Skeletal muscle cell (primary cell): ENCODE data around the gene BARX1.
"Not testable (repeated sequence)": the region's sequence is repeated elsewhere in the genome, so short reads cannot be mapped to it uniquely, and the experiment has no call there.

Source experiments
- DNase-seq: peaks from one replicate; pipeline ENCODE4 v3.0.0-alpha.2; 2010; ENCODE audit warnings: low read depth
- H3K4me3 ChIP-seq: 2 replicates; pipeline ENCODE4 v1.5.1; 2011; ENCODE audit warnings: low read depth, mild to moderate bottlenecking, control low read depth, low read length, moderate library complexity

The BARX1 gene, protein sequence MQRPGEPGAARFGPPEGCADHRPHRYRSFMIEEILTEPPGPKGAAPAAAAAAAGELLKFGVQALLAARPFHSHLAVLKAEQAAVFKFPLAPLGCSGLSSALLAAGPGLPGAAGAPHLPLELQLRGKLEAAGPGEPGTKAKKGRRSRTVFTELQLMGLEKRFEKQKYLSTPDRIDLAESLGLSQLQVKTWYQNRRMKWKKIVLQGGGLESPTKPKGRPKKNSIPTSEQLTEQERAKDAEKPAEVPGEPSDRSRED

DNA sequence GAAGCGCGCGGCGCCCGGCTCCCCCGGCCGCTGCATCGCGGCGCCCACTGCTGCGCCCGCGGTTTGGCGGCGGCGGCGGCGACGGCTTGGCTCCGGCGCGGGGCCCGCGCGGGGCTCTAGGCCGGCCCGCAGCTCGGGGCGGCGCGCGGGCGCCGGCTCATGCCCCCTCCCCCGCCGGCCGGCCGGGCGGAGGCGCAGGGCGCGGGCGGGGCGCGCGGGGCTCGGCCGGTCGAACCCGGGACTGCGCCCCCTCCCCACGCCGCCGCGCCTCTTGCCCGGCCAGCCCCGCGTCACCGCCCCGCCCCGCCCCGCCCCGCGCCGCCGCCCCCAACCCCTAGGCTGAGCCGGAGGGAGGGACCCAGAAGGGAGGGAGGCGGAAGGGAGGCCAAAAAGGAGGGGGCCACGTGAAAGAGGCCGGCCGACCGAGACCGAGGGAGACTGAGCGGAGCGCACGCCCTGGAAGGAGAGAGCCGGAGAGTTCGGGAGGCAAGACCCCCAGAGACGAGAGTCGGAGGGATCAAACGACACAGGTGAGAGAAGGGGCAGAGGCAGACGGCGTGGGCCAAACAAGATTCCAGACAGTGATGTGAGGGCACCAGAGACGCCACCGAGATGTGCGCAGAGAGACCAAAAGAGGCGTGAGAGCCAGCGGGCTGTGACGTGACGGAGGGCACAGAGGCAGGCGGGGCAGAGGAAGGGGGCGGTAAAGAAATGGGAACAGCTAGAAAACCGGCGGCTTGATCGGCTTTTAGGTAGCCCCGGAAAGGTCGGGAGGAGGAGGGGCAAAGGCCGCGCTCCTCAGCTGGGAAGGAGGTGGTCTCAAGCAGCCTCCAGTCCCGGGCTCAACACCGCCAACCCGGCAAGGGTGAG lies at the start of gene BARX1:
TSS of gene BARX1 (minus strand) at position 245 of the 870 bp plus-strand sequence. CDS start at position 36, 209 bp downstream.
- H3K4me3 ChIP-seq = peak within 1 kb of the TSS; percentile 30
- no peak for DNase-seq

DNA sequence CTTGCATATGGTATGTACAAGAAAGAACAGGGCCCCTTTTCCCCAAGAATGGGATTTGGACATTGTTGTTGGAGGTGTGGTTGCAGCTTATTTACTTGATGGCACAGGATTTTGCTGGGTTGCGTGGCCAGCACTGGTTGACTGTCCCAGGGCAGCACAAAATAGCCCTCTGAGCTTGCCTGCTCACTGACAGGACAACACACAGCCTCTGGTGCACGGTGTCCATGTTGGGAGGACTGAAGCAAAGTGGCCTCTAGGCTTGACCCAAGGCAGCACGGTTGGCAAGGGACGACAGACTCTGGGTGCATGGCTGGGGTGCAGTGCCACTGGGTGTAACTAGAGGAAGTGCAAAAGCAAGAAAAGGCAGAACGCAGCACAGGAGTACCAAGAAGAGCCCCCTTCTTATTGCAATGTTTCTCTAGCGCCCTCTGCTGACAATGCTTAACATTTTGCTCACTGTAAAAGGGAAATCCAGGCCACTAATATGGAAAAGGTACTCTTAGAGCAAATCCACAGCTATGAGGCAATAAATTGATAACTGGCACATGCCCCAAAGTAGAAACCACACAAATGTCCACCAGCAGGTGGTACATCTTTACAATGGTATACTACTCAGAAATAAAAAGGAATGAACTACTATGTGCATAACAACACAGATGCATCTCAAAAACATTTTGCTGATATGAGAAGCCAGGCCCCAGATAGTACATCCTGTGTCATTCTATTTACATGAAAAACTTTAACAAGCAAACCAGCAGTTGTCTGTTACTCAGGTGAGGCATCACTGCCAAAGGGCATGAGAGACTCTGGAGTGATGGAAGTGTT lies 47.4 kb upstream of the BARX1 start:
- no peak overlapping the region for H3K4me3 ChIP-seq
- no peak for DNase-seq

DNA sequence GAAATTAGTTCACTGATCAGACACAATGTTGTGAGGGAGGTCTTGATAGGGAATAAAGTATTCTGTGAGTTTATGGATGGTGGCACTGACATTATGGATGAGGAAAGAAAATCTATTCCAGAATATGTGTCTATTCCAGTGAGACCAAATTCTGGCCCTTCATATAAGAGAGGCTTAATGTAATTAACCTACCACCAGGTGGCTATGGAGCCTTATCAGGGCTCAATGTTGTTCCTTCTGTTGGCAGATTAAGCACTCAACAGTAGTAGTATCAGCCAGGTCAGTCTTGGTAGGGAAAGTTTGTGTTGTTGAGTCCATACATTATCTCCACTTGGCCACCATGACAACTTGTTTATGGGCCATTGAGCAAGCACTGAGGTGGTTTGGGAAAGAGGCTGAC lies 41.7 kb upstream of the BARX1 start:
- no peak overlapping the region for H3K4me3 ChIP-seq
- no peak for DNase-seq

DNA sequence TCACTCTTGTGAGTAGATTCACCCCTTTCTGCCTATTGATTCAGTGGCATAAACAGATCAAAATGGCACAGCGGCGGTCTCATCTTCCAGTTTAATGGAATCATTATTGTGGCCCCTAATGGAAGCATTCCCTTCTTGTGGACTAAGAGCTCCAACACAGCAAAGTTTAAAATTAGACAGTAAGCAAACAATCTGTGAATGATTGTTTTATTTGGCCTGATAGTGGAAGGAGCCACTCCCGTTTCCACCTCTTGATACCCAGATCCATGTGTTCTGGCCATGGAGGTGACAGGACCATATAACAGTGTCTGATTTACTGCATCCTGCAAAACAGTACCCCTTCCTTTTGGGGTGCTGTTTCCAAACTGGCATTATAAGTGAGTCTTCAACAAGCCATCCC lies 41.2 kb upstream of the BARX1 start:
- H3K4me3 ChIP-seq = no peak overlapping the region
- no peak for DNase-seq

DNA sequence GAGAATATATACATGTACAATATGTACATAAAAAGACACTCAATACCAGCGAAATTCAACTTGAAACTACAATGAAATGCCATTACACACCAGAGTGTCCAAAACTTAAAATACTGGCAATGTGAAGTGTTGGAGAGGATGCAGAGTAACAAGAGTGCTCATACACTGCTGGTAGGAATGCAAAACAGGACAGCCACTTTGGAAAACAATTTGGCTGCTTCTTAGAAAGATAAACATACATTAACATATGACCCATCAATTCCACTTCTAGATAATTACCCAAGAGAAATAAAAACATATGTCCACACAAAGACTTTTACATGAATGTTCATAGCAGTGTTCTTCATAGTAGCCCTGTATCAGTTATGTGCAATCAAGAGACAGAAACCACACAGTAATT lies 39.4 kb upstream of the BARX1 start:
- no peak overlapping the region for H3K4me3 ChIP-seq
- no peak for DNase-seq

DNA sequence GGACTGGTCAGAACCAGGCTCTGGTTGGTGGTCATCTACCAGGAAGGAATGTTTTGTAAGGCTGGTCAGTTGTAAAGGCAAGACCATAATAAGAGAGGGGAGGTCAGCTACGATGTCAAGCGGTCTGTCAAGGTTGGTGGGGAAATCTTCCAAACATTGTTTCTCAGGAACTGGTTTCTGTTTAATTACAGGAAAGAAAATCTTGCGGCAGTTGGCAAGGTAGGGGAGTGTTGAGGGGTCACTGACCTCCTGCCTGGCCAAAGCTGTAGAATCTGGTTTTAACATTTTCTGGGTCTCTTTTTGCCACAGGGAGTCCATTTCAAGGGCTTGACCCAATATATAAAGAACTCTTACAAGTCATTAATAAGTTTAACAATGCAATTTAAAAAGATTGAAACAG lies 39.0 kb upstream of the BARX1 start:
- no peak for DNase-seq
- H3K4me3 ChIP-seq = no peak overlapping the region

DNA sequence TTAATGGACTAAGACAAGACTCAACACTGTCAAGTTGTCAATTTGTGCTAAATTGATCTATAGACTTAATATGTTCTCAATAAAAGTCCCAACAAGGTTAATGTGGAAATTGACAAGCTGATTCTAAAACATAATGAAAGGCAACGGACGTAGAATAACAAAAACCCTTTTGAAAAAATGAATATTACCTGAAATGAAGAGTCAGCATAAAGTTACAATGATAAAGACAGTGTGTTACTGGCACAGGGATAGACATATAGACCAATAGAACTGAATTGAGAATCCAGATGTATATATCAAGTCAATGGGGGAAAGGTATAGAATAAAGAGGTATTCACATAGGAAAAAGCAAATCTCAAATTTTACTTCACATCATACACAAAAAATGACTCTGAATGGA lies 37.7 kb upstream of the BARX1 start:
- no peak overlapping the region for H3K4me3 ChIP-seq
- no peak for DNase-seq

DNA sequence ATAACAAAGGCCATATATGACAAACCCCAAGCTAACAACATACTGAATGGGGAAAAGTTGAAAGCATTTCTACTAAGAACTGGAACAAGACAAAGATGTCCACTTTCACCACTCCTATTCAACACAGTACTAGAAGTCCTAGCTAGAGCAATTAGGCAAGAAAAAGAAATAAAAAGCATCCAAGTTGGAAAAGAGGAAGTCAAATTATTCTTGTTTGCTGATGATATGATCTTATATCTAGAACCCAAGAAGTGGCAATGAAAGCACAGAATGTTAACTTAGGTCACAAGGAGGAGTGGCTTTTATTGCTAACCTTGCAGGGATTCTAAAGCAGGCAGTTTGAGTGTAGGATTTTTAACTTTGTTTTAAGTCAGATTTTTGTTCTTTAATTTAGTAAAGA lies 35.3 kb upstream of the BARX1 start:
- no peak overlapping the region for H3K4me3 ChIP-seq
- no peak for DNase-seq

DNA sequence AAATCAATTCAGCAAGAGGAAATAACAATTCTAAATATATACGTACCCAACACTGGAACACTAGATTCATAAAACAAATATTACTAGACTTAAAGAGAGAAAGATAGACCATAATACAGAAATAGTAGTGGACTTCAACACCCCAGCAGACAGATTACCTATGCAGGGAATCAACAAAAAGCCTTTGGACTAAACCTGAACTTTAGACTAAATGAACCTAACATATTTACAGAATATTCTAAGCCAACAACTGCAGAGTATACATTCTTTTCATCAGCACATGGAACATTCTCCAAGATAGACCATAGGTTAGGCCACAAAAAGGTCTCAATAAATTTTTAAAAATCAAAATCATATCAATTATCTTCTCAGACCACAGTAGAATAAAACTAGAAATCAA lies 32.9 kb upstream of the BARX1 start:
- DNase-seq = no peak
- H3K4me3 ChIP-seq = no peak overlapping the region

DNA sequence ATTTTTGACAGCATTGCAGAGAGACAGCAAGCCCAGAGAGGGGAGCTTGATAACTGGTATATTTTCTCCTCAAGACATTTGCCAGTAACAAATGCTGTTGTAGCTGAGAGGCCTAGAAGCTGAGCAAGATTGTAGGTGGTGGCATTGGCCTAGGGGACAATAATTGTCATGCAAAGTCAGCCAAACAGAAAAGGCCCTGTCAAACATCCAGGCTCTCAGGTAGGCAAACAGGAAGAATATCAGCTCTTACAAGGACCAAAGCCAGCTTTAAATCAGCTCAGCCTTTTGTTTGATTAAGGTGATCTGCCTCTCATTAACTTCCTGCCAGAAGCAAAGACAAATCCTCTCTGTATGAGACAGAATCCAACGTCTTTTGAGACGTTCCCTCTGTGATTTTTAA lies 29.7 kb upstream of the BARX1 start:
- H3K4me3 ChIP-seq = no peak overlapping the region
- DNase-seq = no peak

DNA sequence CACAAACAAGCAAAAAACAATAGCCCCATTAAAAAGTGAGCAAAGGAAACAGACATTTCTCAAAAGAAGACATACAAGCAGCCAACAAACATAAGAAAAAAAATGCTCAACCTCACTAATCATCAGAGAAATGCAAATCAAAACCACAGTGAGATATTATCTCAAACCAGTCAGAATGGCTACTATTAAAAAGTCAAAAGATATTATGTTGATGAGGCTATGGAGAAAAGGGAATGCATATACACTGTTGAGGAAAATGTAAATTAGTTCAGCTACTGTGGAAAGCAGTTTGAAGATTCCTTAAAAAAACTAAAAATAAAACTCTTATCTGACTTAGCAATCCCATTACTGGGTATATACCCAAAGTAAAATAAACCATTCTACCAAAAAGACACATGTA lies 28.7 kb upstream of the BARX1 start:
- H3K4me3 ChIP-seq = no peak overlapping the region
- no peak for DNase-seq

DNA sequence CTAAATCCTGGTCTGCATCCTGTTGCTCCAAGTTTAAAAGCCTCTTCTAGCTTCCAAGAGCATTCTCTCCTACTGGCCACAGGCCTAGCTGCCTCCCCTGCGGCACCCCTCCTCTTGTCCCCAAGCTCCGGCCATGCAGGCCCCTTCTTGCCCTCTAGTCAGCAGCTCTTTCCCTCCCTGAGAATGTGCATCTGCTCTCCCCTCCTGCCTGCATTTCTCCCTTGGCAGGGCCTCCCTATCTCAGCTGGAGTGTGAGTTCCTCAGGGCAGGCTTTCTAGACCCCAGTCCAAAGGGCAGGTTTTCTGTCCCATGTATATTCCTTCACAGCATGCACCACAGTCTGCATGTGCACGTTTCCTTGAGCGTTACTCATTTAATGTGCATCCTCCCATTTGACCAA lies 24.6 kb upstream of the BARX1 start:
- no peak overlapping the region for H3K4me3 ChIP-seq
- no peak for DNase-seq

DNA sequence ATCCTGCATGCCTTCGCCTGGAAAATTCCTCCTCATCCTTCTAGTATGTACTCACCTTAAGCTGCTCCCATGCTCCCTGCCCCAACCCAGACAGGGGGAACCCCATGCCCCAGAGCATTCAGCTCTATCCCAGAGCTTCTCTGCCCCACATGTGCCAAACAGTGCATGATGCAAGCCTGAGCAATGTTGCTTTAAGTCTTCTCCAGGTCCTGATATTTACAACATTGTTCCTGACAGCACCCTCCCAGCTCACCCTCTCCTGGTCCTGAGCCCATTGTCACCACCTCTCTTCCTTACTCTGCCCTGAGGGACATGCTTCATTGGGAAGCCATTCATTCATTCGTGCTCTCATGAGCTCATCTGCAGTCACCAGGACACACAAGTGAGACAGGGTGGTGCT lies 23.4 kb upstream of the BARX1 start:
- H3K4me3 ChIP-seq = no peak overlapping the region
- no peak for DNase-seq

DNA sequence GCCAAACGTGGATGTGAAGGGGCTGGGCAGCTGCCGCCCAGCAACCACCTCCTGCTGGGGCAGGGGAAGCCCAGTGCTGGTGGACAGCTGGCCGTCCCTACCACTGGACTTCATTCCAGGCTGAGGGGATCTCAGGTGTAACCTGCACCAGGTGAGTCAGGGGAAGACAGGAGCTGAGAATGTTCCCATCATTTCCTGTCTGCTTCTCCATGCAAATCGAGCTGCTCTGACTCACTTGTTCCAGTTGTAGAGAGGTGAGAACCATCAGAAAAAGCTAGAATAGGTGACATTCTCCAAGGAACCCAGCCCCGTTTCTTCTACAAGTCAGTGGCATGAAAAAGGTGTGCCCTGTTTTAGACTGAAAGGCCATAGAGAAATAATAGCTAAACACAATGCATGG lies 21.8 kb upstream of the BARX1 start:
- H3K4me3 ChIP-seq = no peak overlapping the region
- no peak for DNase-seq

DNA sequence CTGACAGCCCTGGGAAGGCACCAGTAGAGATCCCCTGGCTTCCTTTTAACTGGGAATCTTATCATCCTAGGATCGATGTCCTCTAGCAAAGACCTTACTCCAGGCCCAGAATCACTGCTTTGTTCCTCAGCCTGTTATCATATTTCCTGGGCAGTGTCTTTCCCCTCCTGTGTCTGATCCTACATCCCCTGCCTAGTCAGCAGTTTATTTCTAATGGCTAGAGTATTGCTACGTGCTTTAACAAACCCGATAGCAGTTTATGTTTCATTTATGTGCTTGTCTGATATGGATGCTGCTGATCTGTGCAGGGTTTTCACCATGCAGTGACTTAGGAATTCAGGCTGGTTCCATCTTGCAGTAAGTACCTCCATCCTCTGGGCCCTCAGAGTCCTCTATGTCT lies 20.9 kb upstream of the BARX1 start:
- no peak for DNase-seq
- H3K4me3 ChIP-seq = no peak overlapping the region

DNA sequence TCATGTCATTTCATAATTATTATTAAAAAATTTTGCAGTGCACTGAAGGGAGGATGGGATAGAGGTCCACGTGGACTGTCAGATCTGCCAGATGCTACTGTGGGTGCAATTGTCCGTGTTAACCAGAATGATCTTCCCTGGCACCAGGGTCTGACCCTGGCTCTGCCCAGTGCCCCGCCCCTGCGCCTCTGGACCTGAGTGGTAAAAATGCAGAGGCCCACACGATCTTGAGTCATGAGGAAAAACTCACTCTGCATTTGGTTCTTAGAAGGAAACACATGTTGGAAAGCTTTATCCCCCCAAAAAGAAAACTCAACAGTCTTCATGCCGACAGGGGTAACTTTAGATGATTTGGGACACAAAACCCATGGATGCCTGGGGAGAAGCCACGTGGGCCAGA lies 20.1 kb upstream of the BARX1 start:
- DNase-seq = no peak
- no peak overlapping the region for H3K4me3 ChIP-seq

DNA sequence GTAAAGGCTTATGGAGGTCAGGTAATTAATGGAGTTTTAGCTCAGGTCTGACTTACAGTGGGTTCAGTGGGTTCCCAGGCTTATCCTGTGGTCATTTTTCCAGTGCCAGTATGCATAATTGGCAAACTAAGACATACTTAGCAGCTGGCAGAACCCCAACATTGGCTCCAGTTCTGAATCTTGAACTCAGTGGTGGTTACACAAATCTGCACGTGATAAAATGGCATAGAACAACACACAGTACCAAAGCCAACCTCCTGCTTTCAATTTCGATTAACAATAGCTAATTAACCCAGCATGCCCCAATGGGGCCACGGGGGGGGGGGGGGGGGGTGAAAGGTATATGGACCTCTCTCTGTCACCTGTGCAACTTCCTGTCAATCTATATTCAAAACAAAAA lies 19.0 kb upstream of the BARX1 start:
- no peak overlapping the region for H3K4me3 ChIP-seq
- no peak for DNase-seq

DNA sequence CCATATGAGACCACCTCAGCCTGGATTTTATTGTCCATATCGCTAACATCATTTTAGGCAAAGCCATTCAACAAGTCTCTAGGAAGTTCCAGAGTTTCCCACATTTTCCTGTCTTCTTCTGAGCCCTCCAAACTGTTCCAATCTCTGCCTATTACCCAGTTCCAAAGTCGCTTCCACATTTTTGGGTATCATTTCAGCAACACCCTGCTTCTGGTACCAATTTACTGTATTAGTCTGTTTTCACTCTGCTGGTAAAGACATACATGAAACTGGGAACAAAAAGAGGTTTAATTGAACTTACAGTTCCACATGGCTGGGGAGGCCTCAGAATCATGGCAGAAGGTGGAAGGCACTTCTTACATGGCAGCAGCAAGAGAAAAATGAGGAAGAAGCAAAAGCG lies 17.5 kb upstream of the BARX1 start:
- not testable (repeated sequence) for H3K4me3 ChIP-seq, DNase-seq

DNA sequence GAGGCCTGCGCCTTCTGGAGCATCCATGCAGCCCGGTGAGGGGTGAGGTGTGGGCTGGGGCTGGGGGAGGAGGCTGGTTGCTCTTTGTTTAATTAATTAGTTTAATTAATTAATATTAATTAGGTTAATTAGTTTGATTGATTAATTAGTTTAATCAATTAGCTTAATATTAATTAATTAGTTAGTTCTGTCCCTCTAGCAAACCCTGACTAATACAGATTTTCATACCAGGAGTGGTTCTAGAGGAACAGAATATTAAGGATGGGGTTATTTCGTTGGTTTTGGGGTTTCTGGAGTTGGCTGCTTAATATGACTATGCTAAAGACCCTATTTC lies 14.1 kb upstream of the BARX1 start:
- no peak for DNase-seq
- H3K4me3 ChIP-seq = no peak overlapping the region
